Gastroesophageal sphincter (tissue), 3 donors: ENCODE results near the gene CEACAM20.

Experiments
- POLR2A ChIP-seq, 2 donors: fragments of 450-650 bp; IDR thresholded peaks; one replicate each; pipeline ENCODE4 v1.6.1; 2017; ENCODE audit warnings: antibody characterized with exemption in 2 of 2, mild to moderate bottlenecking in 2 of 2, moderate library complexity in 1 of 2
- POLR2AphosphoS5 ChIP-seq: sonication (generic); formaldehyde crosslinking; IDR thresholded peaks from one replicate; pipeline ENCODE4 v1.6.1; 2017; ENCODE audit warnings: antibody characterized with exemption
- TF ChIP-seq, protein P1 (sequence below), 4 experiments: fragments of 200-600 bp in 2 of 4; fragments of 450-650 bp in 2 of 4; sonication (generic) in 1 of 4; IDR thresholded peaks; one replicate each; pipeline ENCODE4 v1.5.1; 2017 to 2019; ENCODE audit warnings: antibody characterized with exemption in 4 of 4, mild to moderate bottlenecking in 2 of 4, moderate library complexity in 2 of 4

DNA sequence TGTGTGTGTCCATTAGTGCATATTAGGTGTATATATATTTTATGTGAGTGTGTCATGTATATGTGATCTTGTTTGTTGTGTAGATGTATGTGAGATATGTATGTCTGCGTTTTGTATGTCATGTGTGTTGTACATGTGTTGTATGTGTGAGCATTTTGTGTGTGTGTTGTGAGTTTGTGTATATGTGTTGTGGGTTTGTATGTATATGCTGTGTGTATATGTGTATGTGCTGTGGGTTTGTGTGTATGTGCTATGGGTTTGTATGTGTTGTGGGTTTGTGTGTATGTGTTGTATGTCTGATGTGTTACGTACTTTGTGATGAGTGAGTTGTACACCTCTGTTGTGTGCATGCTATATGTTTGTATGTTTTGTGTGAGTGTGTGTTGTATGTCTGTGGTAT is 8.1 kb downstream of the CEACAM20 start:
- TF ChIP-seq, protein P1, sequence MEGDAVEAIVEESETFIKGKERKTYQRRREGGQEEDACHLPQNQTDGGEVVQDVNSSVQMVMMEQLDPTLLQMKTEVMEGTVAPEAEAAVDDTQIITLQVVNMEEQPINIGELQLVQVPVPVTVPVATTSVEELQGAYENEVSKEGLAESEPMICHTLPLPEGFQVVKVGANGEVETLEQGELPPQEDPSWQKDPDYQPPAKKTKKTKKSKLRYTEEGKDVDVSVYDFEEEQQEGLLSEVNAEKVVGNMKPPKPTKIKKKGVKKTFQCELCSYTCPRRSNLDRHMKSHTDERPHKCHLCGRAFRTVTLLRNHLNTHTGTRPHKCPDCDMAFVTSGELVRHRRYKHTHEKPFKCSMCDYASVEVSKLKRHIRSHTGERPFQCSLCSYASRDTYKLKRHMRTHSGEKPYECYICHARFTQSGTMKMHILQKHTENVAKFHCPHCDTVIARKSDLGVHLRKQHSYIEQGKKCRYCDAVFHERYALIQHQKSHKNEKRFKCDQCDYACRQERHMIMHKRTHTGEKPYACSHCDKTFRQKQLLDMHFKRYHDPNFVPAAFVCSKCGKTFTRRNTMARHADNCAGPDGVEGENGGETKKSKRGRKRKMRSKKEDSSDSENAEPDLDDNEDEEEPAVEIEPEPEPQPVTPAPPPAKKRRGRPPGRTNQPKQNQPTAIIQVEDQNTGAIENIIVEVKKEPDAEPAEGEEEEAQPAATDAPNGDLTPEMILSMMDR (IDR thresholded peaks at IDR 0.05), result no peak
- TF ChIP-seq POLR2AphosphoS5 (no peak), POLR2A (IDR thresholded peaks at IDR 0.05) (no peak)
